ENCODE measurements around the gene AMMECR1L.

AMMECR1L gene

DNA sequence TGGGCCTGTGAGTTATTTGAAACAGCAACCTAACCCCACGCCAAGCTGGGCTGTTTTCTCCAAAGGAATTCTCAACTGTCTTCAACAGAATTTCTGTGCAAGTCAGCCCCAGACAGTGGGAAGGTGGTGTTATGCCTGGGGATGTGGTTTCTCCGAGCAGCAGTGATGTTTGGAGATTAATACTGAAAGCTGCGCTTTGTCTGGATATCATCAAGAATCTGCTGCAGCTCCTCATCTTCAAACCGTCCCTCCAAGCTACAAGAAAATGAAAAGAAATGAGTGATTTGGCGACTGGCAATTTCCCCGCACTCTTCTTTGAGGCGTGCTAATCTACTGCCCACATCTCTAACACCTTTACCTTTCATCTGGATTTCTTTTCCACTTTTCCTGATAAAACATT, 37.8 kb downstream of the AMMECR1L start:
- CTCF ChIA-PET, result no interaction called here
- no peak for DNase-seq (ENCODE audit: extremely low spot score)
- POLR2A ChIA-PET, result interaction anchor here (0.6 kb wide), 1 partner anchor 40 kb away, joined by 3 read pairs; no protein-coding TSS in a partner anchor
- no peak for TF ChIP-seq BHLHE40 (IDR thresholded peaks at IDR 0.05; ENCODE audit: borderline replicate concordance)
- TF ChIP-seq SP1 (IDR thresholded peaks at IDR 0.05), result no peak
- no peak for TF ChIP-seq SUZ12 (IDR thresholded peaks at IDR 0.05)
- no peak for TF ChIP-seq ARNT (IDR thresholded peaks at IDR 0.05)
- no peak for TF ChIP-seq ZNF384 (IDR thresholded peaks at IDR 0.05)
- no peak for TF ChIP-seq FOXM1 (IDR thresholded peaks at IDR 0.05; ENCODE audit: borderline replicate concordance)
- TF ChIP-seq FOXA1 (IDR thresholded peaks at IDR 0.05), result no peak
- no peak for TF ChIP-seq HDGF (IDR thresholded peaks at IDR 0.05; ENCODE audit: borderline replicate concordance)

DNA sequence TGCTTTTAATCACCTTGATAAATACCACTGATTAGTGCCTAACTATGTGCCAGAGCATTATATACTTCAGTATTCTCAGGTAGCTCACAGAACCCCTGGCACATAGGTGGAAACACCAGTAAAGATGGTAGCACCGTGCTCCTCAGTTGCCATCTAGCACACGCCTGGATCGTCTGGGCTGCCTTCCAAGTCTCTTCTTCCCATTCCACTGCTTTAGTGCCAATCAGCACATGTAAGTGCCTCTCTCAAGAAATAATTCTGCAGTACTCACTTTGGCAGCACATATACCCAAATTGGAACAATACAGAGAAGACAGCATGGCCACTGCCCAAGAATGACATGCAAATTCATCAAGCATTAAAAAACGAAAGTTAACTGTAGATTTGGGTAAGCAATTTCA, 40.8 kb downstream of the AMMECR1L start:
- POLR2A ChIA-PET, result interaction anchor here (1.0 to 1.5 kb wide), 2 partner anchors 13 to 20 kb away, joined by 3 to 5 read pairs; partner anchors contain the start of gene POLR2D
- no peak for DNase-seq (ENCODE audit: extremely low spot score)
- CTCF ChIA-PET, result interaction anchor here (1.0 kb wide), 1 partner anchor 12 kb away, joined by 3 read pairs; no protein-coding TSS in a partner anchor
- TF ChIP-seq CTBP1 (IDR thresholded peaks at IDR 0.05; ENCODE audit: borderline replicate concordance) (no peak), BHLHE40 (IDR thresholded peaks at IDR 0.05; ENCODE audit: borderline replicate concordance) (no peak), ARNT (IDR thresholded peaks at IDR 0.05) (no peak), L3MBTL2 (conservative IDR thresholded peaks at IDR 0.05) (no peak), SUZ12 (IDR thresholded peaks at IDR 0.05) (no peak), FOXM1 (IDR thresholded peaks at IDR 0.05; ENCODE audit: borderline replicate concordance) (no peak), ZNF384 (IDR thresholded peaks at IDR 0.05) (no peak), ELF4 (IDR thresholded peaks at IDR 0.05) (no peak), NFRKB (IDR thresholded peaks at IDR 0.05) (no peak), LEF1 (IDR thresholded peaks at IDR 0.05; ENCODE audit: borderline replicate concordance) (no peak), TARDBP (IDR thresholded peaks at IDR 0.05) (no peak)
- TF ChIP-seq, protein P1, sequence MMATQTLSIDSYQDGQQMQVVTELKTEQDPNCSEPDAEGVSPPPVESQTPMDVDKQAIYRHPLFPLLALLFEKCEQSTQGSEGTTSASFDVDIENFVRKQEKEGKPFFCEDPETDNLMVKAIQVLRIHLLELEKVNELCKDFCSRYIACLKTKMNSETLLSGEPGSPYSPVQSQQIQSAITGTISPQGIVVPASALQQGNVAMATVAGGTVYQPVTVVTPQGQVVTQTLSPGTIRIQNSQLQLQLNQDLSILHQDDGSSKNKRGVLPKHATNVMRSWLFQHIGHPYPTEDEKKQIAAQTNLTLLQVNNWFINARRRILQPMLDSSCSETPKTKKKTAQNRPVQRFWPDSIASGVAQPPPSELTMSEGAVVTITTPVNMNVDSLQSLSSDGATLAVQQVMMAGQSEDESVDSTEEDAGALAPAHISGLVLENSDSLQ (IDR thresholded peaks at IDR 0.05), result no peak

- TF ChIP-seq CTBP1 (IDR thresholded peaks at IDR 0.05; ENCODE audit: borderline replicate concordance) (no peak), ZNF384 (IDR thresholded peaks at IDR 0.05) (no peak), SUZ12 (IDR thresholded peaks at IDR 0.05) (no peak), ELF4 (IDR thresholded peaks at IDR 0.05) (no peak), HDGF (IDR thresholded peaks at IDR 0.05; ENCODE audit: borderline replicate concordance) (no peak), FOXM1 (IDR thresholded peaks at IDR 0.05; ENCODE audit: borderline replicate concordance) (no peak)
- ChIA-PET CTCF (no interaction called here), POLR2A (interaction anchor here (1.5 kb wide), 1 partner anchor 14 kb away, joined by 5 read pairs; the partner anchor contains the start of gene POLR2D)
- DNase-seq (ENCODE audit: extremely low spot score), result no peak
Observed at GRCh38 chr2:127843677-127844076, 42.1 kb downstream of the AMMECR1L start.

DNA sequence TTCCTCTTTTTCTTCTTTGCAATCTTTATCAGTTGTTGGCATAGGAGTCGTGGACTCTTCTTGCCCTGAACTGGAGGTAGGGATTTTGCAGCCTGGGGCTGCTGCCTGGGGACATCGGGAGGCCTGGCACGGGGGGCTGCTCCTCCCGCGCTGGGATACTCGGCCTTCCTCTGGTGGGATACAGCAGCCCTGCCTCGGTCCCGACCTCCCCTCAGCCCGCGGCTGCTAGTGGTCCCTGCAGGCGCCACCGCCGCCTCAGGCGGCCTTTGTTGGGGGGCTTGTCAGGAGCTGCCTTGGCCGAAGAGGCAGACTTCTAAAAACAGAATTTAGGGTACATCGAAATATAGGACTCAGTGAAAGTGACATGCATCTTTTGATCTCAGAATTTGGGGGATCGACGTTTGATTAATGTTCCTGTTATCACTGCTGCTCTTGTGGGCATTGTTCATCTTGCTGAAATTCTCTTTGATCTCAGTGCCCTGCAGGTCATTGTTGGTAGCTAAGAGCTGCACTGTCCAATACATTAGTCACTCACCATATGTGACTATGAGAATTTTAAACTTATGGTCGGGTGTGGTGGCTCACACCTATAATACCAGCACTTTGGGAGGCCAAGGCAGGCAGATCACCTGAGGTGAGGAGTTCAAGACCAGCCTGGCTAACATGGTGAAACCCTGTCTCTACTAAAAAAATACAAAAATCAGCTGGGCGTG, 44.1 kb downstream of the AMMECR1L start:
- ChIA-PET CTCF (no interaction called here), POLR2A (no interaction called here)
- no peak for DNase-seq (ENCODE audit: extremely low spot score)
- no peak for TF ChIP-seq CTBP1 (IDR thresholded peaks at IDR 0.05; ENCODE audit: borderline replicate concordance)
- no peak for TF ChIP-seq SUZ12 (IDR thresholded peaks at IDR 0.05)
- TF ChIP-seq NFRKB (IDR thresholded peaks at IDR 0.05), result no peak
- TF ChIP-seq ARNT (IDR thresholded peaks at IDR 0.05), result no peak
- no peak for TF ChIP-seq BHLHE40 (IDR thresholded peaks at IDR 0.05; ENCODE audit: borderline replicate concordance)
- TF ChIP-seq, protein P1 (IDR thresholded peaks at IDR 0.05), result no peak
- no peak for TF ChIP-seq L3MBTL2 (conservative IDR thresholded peaks at IDR 0.05)
- no peak for TF ChIP-seq FOXM1 (IDR thresholded peaks at IDR 0.05; ENCODE audit: borderline replicate concordance)
- TF ChIP-seq ZNF384 (IDR thresholded peaks at IDR 0.05), result no peak
- no peak for TF ChIP-seq FOXA1 (IDR thresholded peaks at IDR 0.05)
- no peak for TF ChIP-seq SP1 (IDR thresholded peaks at IDR 0.05)
- no peak for TF ChIP-seq FOXK2 (IDR thresholded peaks at IDR 0.05)
- no peak for TF ChIP-seq HDGF (IDR thresholded peaks at IDR 0.05; ENCODE audit: borderline replicate concordance)

DNA sequence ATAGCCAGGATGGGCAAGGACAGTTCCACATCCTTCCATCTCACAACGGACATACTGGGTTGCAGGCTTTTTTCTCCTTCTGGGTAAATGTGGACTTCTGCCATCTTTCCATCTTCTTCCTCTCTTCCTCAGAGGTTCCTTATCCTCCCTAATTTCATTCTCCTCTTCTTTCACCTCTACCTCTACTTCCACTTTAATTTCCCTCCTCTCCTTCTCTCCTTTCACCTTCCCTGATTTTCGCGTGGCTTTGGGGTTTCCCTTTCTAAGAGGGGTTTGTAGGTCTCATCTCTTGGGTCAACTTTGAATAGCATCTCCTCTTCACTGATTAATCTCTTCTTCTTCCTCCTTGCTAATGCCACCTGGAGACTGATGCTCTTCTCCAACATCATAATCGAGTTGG, 44.9 kb downstream of the AMMECR1L start:
- no peak for TF ChIP-seq SP1 (IDR thresholded peaks at IDR 0.05)
- no peak for TF ChIP-seq FOXA1 (IDR thresholded peaks at IDR 0.05)
- TF ChIP-seq SUZ12 (IDR thresholded peaks at IDR 0.05), result no peak
- no peak for TF ChIP-seq ZNF384 (IDR thresholded peaks at IDR 0.05)
- TF ChIP-seq BHLHE40 (IDR thresholded peaks at IDR 0.05; ENCODE audit: borderline replicate concordance), result no peak
- no peak for TF ChIP-seq ELF4 (IDR thresholded peaks at IDR 0.05)
- no peak for TF ChIP-seq NFRKB (IDR thresholded peaks at IDR 0.05)
- TF ChIP-seq HDGF (IDR thresholded peaks at IDR 0.05; ENCODE audit: borderline replicate concordance), result no peak
- TF ChIP-seq, protein P1 (IDR thresholded peaks at IDR 0.05), result no peak
- no peak for TF ChIP-seq FOXM1 (IDR thresholded peaks at IDR 0.05; ENCODE audit: borderline replicate concordance)
- TF ChIP-seq FOXK2 (IDR thresholded peaks at IDR 0.05), result no peak
- no peak for TF ChIP-seq LEF1 (IDR thresholded peaks at IDR 0.05; ENCODE audit: borderline replicate concordance)
- TF ChIP-seq CTBP1 (IDR thresholded peaks at IDR 0.05; ENCODE audit: borderline replicate concordance), result no peak
- TF ChIP-seq L3MBTL2 (conservative IDR thresholded peaks at IDR 0.05), result no peak
- TF ChIP-seq ARNT (IDR thresholded peaks at IDR 0.05), result no peak
- TF ChIP-seq TARDBP (IDR thresholded peaks at IDR 0.05), result no peak
- ChIA-PET POLR2A (no interaction called here), CTCF (interaction anchor here (1.0 kb wide), 1 partner anchor 32 kb away, joined by 9 read pairs; no protein-coding TSS in a partner anchor)
- no peak for DNase-seq (ENCODE audit: extremely low spot score)

GRCh38 chr2:127834951-127835350, 50.8 kb downstream of the AMMECR1L start:
- DNase-seq (ENCODE audit: extremely low spot score), result no peak
- ChIA-PET POLR2A (no interaction called here), CTCF (no interaction called here)
- no peak for TF ChIP-seq FOXM1 (IDR thresholded peaks at IDR 0.05; ENCODE audit: borderline replicate concordance)
- TF ChIP-seq ARNT (IDR thresholded peaks at IDR 0.05), result no peak
- TF ChIP-seq LEF1 (IDR thresholded peaks at IDR 0.05; ENCODE audit: borderline replicate concordance), result no peak
- no peak for TF ChIP-seq SUZ12 (IDR thresholded peaks at IDR 0.05)
- no peak for TF ChIP-seq FOXA1 (IDR thresholded peaks at IDR 0.05)
- no peak for TF ChIP-seq TARDBP (IDR thresholded peaks at IDR 0.05)
- no peak for TF ChIP-seq ZNF384 (IDR thresholded peaks at IDR 0.05)
- TF ChIP-seq, protein P1 (IDR thresholded peaks at IDR 0.05), result no peak
- no peak for TF ChIP-seq ELF4 (IDR thresholded peaks at IDR 0.05)
- TF ChIP-seq L3MBTL2 (conservative IDR thresholded peaks at IDR 0.05), result no peak
- no peak for TF ChIP-seq NFRKB (IDR thresholded peaks at IDR 0.05)
- no peak for TF ChIP-seq CTBP1 (IDR thresholded peaks at IDR 0.05; ENCODE audit: borderline replicate concordance)
- TF ChIP-seq HDGF (IDR thresholded peaks at IDR 0.05; ENCODE audit: borderline replicate concordance), result no peak
- TF ChIP-seq SP1 (IDR thresholded peaks at IDR 0.05), result no peak

Data from HEK293T (cell line).